Endothelial cell of umbilical vein (primary cell): ENCODE data around the gene CLSTN2. TPM values are rescaled to one million over a fixed set of nuclear protein-coding genes. Genes with fewer than 3 reads are reported as not detected.

ENCODE experiments used
- BruUV-seq: library from RNA; stranded (reverse); fragments of 400-500 nt; replicated peaks from 2 replicates; lab custom pipeline; 2021; lab: Mats Ljungman, UMichigan
- CTCF ChIA-PET: fragments of 300-600, 350-600 bp; sonication (Branson Sonifier 250); formaldehyde crosslinking; loops from one replicate; lab custom pipeline; 2021; ENCODE audit warnings: antibody characterized with exemption, inconsistent platforms; lab: Charles Lee
- POLR2A ChIA-PET: fragments of 300-600, 350-600 bp; sonication (Branson Sonifier 250); formaldehyde crosslinking; loops from one replicate; lab custom pipeline; 2021; ENCODE audit warnings: antibody characterized with exemption, inconsistent platforms; lab: Charles Lee
- DNase-seq: peaks from one replicate; pipeline ENCODE4 v3.0.0-alpha.2; 2011; ENCODE audit warnings: low read depth, low spot score
- FAIRE-seq: peaks from 2 replicates; lab custom pipeline; 2011; peaks lifted over from hg19 to GRCh38; lab: Jason Lieb, UNC
- H2AFZ ChIP-seq: 2 replicates; pipeline ENCODE4 v1.6.0; 2012; ENCODE audit warnings: low read depth, low read length, control low read depth, inconsistent platforms
- H3K27ac ChIP-seq: 2 replicates; pipeline ENCODE4 v1.5.1; 2011; ENCODE audit warnings: low read depth, mild to moderate bottlenecking, control low read depth, low read length, moderate library complexity; ENCODE audit not compliant: insufficient read depth
- H3K27me3 ChIP-seq, 2 experiments: 2 replicates each; pipeline versions ENCODE4 v1.6.0 to v1.6.1; 2011; ENCODE audit warnings: low read length in 2 of 2, mixed read lengths in 1 of 2; ENCODE audit not compliant: control insufficient read depth in 2 of 2, insufficient read depth in 2 of 2
- H3K36me3 ChIP-seq, 2 experiments: 2 replicates in 1 of 2; 3 replicates in 1 of 2; pipeline ENCODE4 v1.5.1; 2011; ENCODE audit warnings: low read length in 2 of 2, mild to moderate bottlenecking in 1 of 2, moderate library complexity in 1 of 2; ENCODE audit not compliant: control insufficient read depth in 2 of 2, insufficient read depth in 2 of 2; ENCODE audit errors: extremely low read depth in 1 of 2
- H3K4me1 ChIP-seq: 3 replicates; pipeline ENCODE4 v1.5.1; 2011; ENCODE audit warnings: mild to moderate bottlenecking, low read length; ENCODE audit not compliant: control insufficient read depth, insufficient read depth; ENCODE audit errors: extremely low read depth
- H3K4me2 ChIP-seq: 2 replicates; pipeline ENCODE4 v1.6.1; 2011; ENCODE audit warnings: low read length, control low read depth, mixed read lengths; ENCODE audit not compliant: insufficient read depth
- H3K4me3 ChIP-seq, 3 experiments: fragments of 200-600 bp in 1 of 3; sonication (generic), shearing (Covaris generic) in 1 of 3; replicated peaks in 1 of 3; 2 replicates each; pipeline ENCODE4 v1.5.1; 2011 to 2016; ENCODE audit warnings: control low read depth in 3 of 3, low read length in 3 of 3, mild to moderate bottlenecking in 2 of 3, inconsistent platforms in 1 of 3, low read depth in 1 of 3, moderate library complexity in 1 of 3; ENCODE audit not compliant: insufficient read depth in 1 of 3
- H3K79me2 ChIP-seq: 2 replicates; pipeline ENCODE4 v1.6.0; 2012; ENCODE audit warnings: low read length, inconsistent platforms; ENCODE audit not compliant: control insufficient read depth, insufficient read depth
- H3K9ac ChIP-seq: replicated peaks from 2 replicates; pipeline ENCODE3; 2011; ENCODE audit warnings: low read length, control low read depth; ENCODE audit not compliant: insufficient read depth; ENCODE audit errors: extremely low read depth
- H3K9me1 ChIP-seq: replicated peaks from 3 replicates; pipeline ENCODE4 v1.6.0; 2011; ENCODE audit warnings: mild to moderate bottlenecking, low read length; ENCODE audit not compliant: control insufficient read depth, insufficient read depth; ENCODE audit errors: extremely low read depth
- H3K9me3 ChIP-seq: replicated peaks from 2 replicates; pipeline ENCODE4 v1.5.1; 2012; ENCODE audit warnings: low read length, inconsistent platforms; ENCODE audit not compliant: control insufficient read depth, insufficient read depth
- H4K20me1 ChIP-seq: replicated peaks from 2 replicates; pipeline ENCODE3; 2011; ENCODE audit warnings: mild to moderate bottlenecking, low read length; ENCODE audit not compliant: control insufficient read depth, insufficient read depth; ENCODE audit errors: extremely low read depth
- CTCF ChIP-seq, 2 donors: IDR thresholded peaks; 1 replicate in 1 of 2; 2 replicates in 1 of 2; pipeline ENCODE4 v1.5.1; 2011; ENCODE audit warnings: low read length in 2 of 2, mild to moderate bottlenecking in 2 of 2, moderate library complexity in 2 of 2, control low read depth in 1 of 2, inconsistent platforms in 1 of 2, low read depth in 1 of 2; ENCODE audit not compliant: insufficient read depth in 1 of 2; ENCODE audit errors: extremely low read depth in 1 of 2
- EZH2 ChIP-seq: IDR thresholded peaks from 2 replicates; pipeline ENCODE4 v1.6.1; 2012; ENCODE audit warnings: borderline replicate concordance, low read depth, mild to moderate bottlenecking, moderate library complexity, low read length, inconsistent platforms; ENCODE audit not compliant: severe bottlenecking
- FOS ChIP-seq: IDR thresholded peaks from 2 replicates; pipeline ENCODE4 v1.6.1; 2011; ENCODE audit warnings: mild to moderate bottlenecking, low read length, moderate library complexity, borderline replicate concordance; ENCODE audit not compliant: insufficient read depth
- GATA2 ChIP-seq: IDR thresholded peaks from 2 replicates; pipeline ENCODE4 v1.7.0; 2011; ENCODE audit warnings: low read depth, mild to moderate bottlenecking, moderate library complexity, mixed read lengths, low read length; ENCODE audit not compliant: insufficient read length, insufficient read depth
- JUN ChIP-seq: IDR thresholded peaks from 2 replicates; pipeline ENCODE4 v1.6.1; 2011; ENCODE audit warnings: borderline replicate concordance, low read depth; ENCODE audit not compliant: insufficient read length, insufficient read depth
- MYC ChIP-seq: IDR thresholded peaks from one replicate; pipeline ENCODE4 v1.6.1; 2011; ENCODE audit warnings: mild to moderate bottlenecking, low read depth, low read length
- POLR2A ChIP-seq: IDR thresholded peaks from 2 replicates; pipeline ENCODE4 v1.6.1; 2012; ENCODE audit warnings: low read depth, mild to moderate bottlenecking, control low read depth, low read length
- POLR2AphosphoS5 ChIP-seq: IDR thresholded peaks from 2 replicates; pipeline ENCODE4 v1.6.1; 2012; ENCODE audit warnings: low read depth, mild to moderate bottlenecking, control low read depth, low read length, moderate library complexity; ENCODE audit not compliant: insufficient read depth
- dilution Hi-C: fragments of 300-500 bp; cut with MboI; formaldehyde crosslinking; loops from one replicate; pipeline ENCODE4 v1.15.0; 2019; ENCODE audit warnings: low sequenced_read_pairs; ENCODE audit not compliant: extremely low pct_ligation_motif_present
- intact Hi-C: fragments of 100-400 bp; cut with micrococcal nuclease; formaldehyde crosslinking; loops from one replicate; pipeline ENCODE4 v1.10.0; 2022
- polyA plus RNA-seq, 4 experiments: library from polyadenylated mRNA; depleted of rRNA in 3 of 4; stranded (reverse) in 3 of 4; unstranded in 1 of 4; fragments of >200 nt; gene quantifications; 2 replicates each; pipeline versions ENCODE4 v1.2.1 to v1.2.3, GENCODE V29; 2011 to 2012; ENCODE audit warnings: missing spikeins in 1 of 4
- total RNA-seq: library from RNA; stranded (reverse); gene quantifications from 2 replicates; pipeline ENCODE4 v1.2.3, GENCODE V29; 2021
- TF ChIP-seq, protein P1 (sequence below): IDR thresholded peaks from 2 replicates; pipeline ENCODE4 v1.6.1; 2011; ENCODE audit not compliant: insufficient read depth, insufficient read length

Gene CLSTN2
- total and polyA plus RNA-seq, 2 donors (not counting 3 experiments of a cell fraction or from before 2014, with no cell fraction given): 0.26 to 0.38 TPM

DNA sequence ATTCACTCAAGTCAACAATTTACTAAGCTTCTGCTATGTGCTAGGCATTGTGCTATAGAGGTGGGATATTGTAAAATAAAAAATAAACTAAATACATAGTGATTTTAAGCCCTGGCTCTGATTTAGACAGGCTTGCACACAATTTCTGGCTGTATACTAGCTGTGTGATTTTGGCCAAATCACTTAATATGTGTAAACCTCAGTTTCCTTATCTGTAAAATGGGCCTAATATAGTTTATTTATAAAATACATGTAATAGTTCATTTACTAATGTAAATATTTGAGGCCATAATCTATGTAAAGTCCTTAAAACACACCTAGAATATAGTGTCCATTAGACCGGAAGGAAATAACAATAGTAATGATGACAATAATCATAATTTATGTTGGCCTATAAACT lies 363.1 kb downstream of the CLSTN2 start:
- intact Hi-C loops: no loop called here
- Histone ChIP-seq H3K27ac (no peak overlapping the region), H3K4me1 (no peaks in the 10 kb centered on the region), H3K79me2 (no peaks in the 10 kb centered on the region), H3K9me3 (no peaks in the 10 kb centered on the region), H2AFZ (no peak overlapping the region), H4K20me1 (no peaks in the 10 kb centered on the region), H3K9ac (no peak overlapping the region), H3K4me2 (no peak overlapping the region), H3K4me3 (no peak overlapping the region), H3K9me1 (no peaks in the 10 kb centered on the region), H3K27me3 (no peaks in the 10 kb centered on the region), H3K36me3 (no peaks in the 10 kb centered on the region)
- CTCF ChIA-PET: no interaction called here
- TF ChIP-seq POLR2AphosphoS5 (no peak), JUN (no peak), MYC (no peak), FOS (no peak), GATA2 (no peak), EZH2 (no peak), CTCF (IDR thresholded peaks at IDR 0.05; ENCODE audit: extremely low read depth in 1 of 2, insufficient read depth in 1 of 2, low read depth in 1 of 2, low read length in 2 of 2) (no peak), POLR2A (no peak)
- TF ChIP-seq, protein P1, sequence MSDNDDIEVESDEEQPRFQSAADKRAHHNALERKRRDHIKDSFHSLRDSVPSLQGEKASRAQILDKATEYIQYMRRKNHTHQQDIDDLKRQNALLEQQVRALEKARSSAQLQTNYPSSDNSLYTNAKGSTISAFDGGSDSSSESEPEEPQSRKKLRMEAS: no peak
- dilution Hi-C loops: no loop called here
- no TSS peak for BruUV-seq
- FAIRE-seq (no peak), DNase-seq (no peak)
- POLR2A ChIA-PET: no interaction called here
